ENCODE results near the gene P2RY14. TPM values are rescaled to one million over a fixed set of nuclear protein-coding genes. Genes with fewer than 3 reads are reported as not detected.

P2RY14 gene
- total RNA-seq, 4 donors from 2014 or later, result 0.60 to 11.3 (median 7.2) TPM; not detected in 1

GRCh38 chr3:151178208-151178845, 100.0 kb downstream of the P2RY14 start:
- peak overlapping the region; percentile 21 to 58 (median 34) for H3K27ac ChIP-seq
- intact Hi-C loops (cut with DNase I; ENCODE audit: low total_unique reads), result no loop called here

GRCh38 chr3:151175952-151176351, 102.4 kb downstream of the P2RY14 start:
- WGBS, 2 donors (ENCODE audit: low coverage in 1 of 2), result 70% methylated on average over 2 of the region's 2 CpGs; no CpG with 5 or more reads in 1 of the 2 donors
- in situ Hi-C loops (cut with MboI; ENCODE audit: low pct_ligation_motif_present in 1 of 4, low pct_unique_long_range_greater_than_20kb in 1 of 4, low sequenced_read_pairs in 3 of 4), result no loop called here

More at GRCh38 chr3:151178208-151178845, 100.0 kb downstream of the P2RY14 start:
- WGBS, 2 donors (ENCODE audit: low coverage in 1 of 2), result 67 to 73% methylated on average over 1 to 2 of the region's 2 CpGs
- Histone ChIP-seq H3K4me3 (no peak overlapping the region), H3K9me3 (no peaks in the 10 kb centered on the region), H3K27me3 (no peaks in the 10 kb centered on the region), H3K36me3 (no peaks in the 10 kb centered on the region), H3K4me1 (peaks cover 0 to 12% (median 6%) of the 10 kb centered on the region in 4 donors)
- in situ Hi-C loops (cut with MboI; ENCODE audit: low pct_ligation_motif_present in 1 of 4, low pct_unique_long_range_greater_than_20kb in 1 of 4, low sequenced_read_pairs in 3 of 4), result no loop called here
- DNase-seq, result no peak
- no peak for TF ChIP-seq CTCF (IDR thresholded peaks at IDR 0.05)
- TF ChIP-seq EP300 (IDR thresholded peaks at IDR 0.05; ENCODE audit: low read depth), result no peak
- TF ChIP-seq POLR2A (IDR thresholded peaks at IDR 0.05), result no peak
- TF ChIP-seq POLR2AphosphoS5 (IDR thresholded peaks at IDR 0.05), result no peak

GRCh38 chr3:151174351-151174750, 104.0 kb downstream of the P2RY14 start:
- in situ Hi-C loops (cut with MboI; ENCODE audit: low pct_ligation_motif_present in 1 of 4, low pct_unique_long_range_greater_than_20kb in 1 of 4, low sequenced_read_pairs in 3 of 4), result no loop called here
- intact Hi-C loops (cut with DNase I; ENCODE audit: low total_unique reads), result no loop called here

More at GRCh38 chr3:151175952-151176351, 102.4 kb downstream of the P2RY14 start:
- Histone ChIP-seq H3K27me3 (no peaks in the 10 kb centered on the region), H3K27ac (no peak overlapping the region), H3K4me3 (no peak overlapping the region), H3K4me1 (peaks cover 0 to 13% (median 6%) of the 10 kb centered on the region in 4 donors), H3K36me3 (no peaks in the 10 kb centered on the region), H3K9me3 (no peaks in the 10 kb centered on the region)
- TF ChIP-seq POLR2A (IDR thresholded peaks at IDR 0.05) (no peak), POLR2AphosphoS5 (IDR thresholded peaks at IDR 0.05) (no peak), EP300 (IDR thresholded peaks at IDR 0.05; ENCODE audit: low read depth) (no peak), CTCF (IDR thresholded peaks at IDR 0.05) (no peak)
- intact Hi-C loops (cut with DNase I; ENCODE audit: low total_unique reads), result no loop called here
- DNase-seq, result no peak

More at GRCh38 chr3:151174351-151174750, 104.0 kb downstream of the P2RY14 start:
- H3K27me3 ChIP-seq, result no peaks in the 10 kb centered on the region
- no peak for DNase-seq
- no peak for TF ChIP-seq POLR2A (IDR thresholded peaks at IDR 0.05)
- TF ChIP-seq EP300 (IDR thresholded peaks at IDR 0.05; ENCODE audit: low read depth), result no peak
- no peak for TF ChIP-seq POLR2AphosphoS5 (IDR thresholded peaks at IDR 0.05)
- TF ChIP-seq CTCF (IDR thresholded peaks at IDR 0.05), result no peak
- peaks cover 0 to 25% (median 4%) of the 10 kb centered on the region in 4 donors for H3K4me1 ChIP-seq
- H3K36me3 ChIP-seq, result no peaks in the 10 kb centered on the region
- H3K9me3 ChIP-seq, result no peaks in the 10 kb centered on the region
- no peak overlapping the region for H3K4me3 ChIP-seq
- no peak overlapping the region for H3K27ac ChIP-seq
- WGBS, 2 donors (ENCODE audit: low coverage in 1 of 2), result 69 to 71% methylated on average over 2 of the region's 2 CpGs

Data from transverse colon (tissue), 4 donors.